Astrocyte (in vitro differentiated cells and primary cell): Measurements from ENCODE around the gene ARID4B. TPM values are rescaled to one million over a fixed set of nuclear protein-coding genes. Genes with fewer than 3 reads are reported as not detected.

Source experiments
- DNase-seq: peaks from one replicate; pipeline ENCODE4 v3.0.0-alpha.2; 2010; ENCODE audit warnings: low read depth
- FAIRE-seq: peaks from 2 replicates; lab custom pipeline; 2011; peaks lifted over from hg19 to GRCh38; lab: Jason Lieb, UNC
- H2AFZ ChIP-seq: 2 replicates; pipeline ENCODE4 v1.6.0; 2012; ENCODE audit warnings: low read depth, low read length, inconsistent platforms
- H3K27ac ChIP-seq: 2 replicates; pipeline ENCODE4 v1.5.1; 2011; ENCODE audit warnings: low read depth, low read length, inconsistent platforms
- H3K27me3 ChIP-seq: 2 replicates; pipeline ENCODE4 v1.6.0; 2011; ENCODE audit warnings: low read length, inconsistent platforms; ENCODE audit not compliant: insufficient read depth
- H3K36me3 ChIP-seq: 2 replicates; pipeline ENCODE4 v1.5.1; 2011; ENCODE audit warnings: low read length, inconsistent platforms; ENCODE audit not compliant: insufficient read depth
- H3K4me1 ChIP-seq: 2 replicates; pipeline ENCODE4 v1.5.1; 2011; ENCODE audit warnings: low read length, inconsistent platforms; ENCODE audit not compliant: insufficient read depth
- H3K4me2 ChIP-seq: 2 replicates; pipeline ENCODE4 v1.6.0; 2012; ENCODE audit warnings: low read length, inconsistent platforms
- H3K4me3 ChIP-seq: 2 replicates; pipeline ENCODE4 v1.5.1; 2011; ENCODE audit warnings: low read depth, mild to moderate bottlenecking, low read length, inconsistent platforms; ENCODE audit not compliant: insufficient read depth
- H3K79me2 ChIP-seq: 2 replicates; pipeline ENCODE4 v1.6.0; 2012; ENCODE audit warnings: mild to moderate bottlenecking, low read length, inconsistent platforms; ENCODE audit not compliant: insufficient read depth
- H3K9ac ChIP-seq: 2 replicates; pipeline ENCODE4 v1.6.0; 2012; ENCODE audit warnings: mild to moderate bottlenecking, low read length, inconsistent platforms
- H3K9me3 ChIP-seq: 2 replicates; pipeline ENCODE4 v1.5.1; 2012; ENCODE audit warnings: low read depth, mild to moderate bottlenecking, low read length, inconsistent platforms; ENCODE audit not compliant: insufficient read depth
- H4K20me1 ChIP-seq: 2 replicates; pipeline ENCODE4 v1.6.0; 2012; ENCODE audit warnings: low read length, inconsistent platforms; ENCODE audit not compliant: insufficient read depth
- H3K27ac Mint-ChIP-seq: one replicate; pipeline ENCODE4 v1.8.0; 2021; ENCODE audit warnings: mild to moderate bottlenecking, mixed read lengths; ENCODE audit not compliant: unreplicated experiment
- H3K27me3 Mint-ChIP-seq: one replicate; pipeline ENCODE4 v1.8.0; 2021; ENCODE audit warnings: low read depth, mixed read lengths; ENCODE audit not compliant: unreplicated experiment
- H3K36me3 Mint-ChIP-seq: one replicate; pipeline ENCODE4 v1.8.0; 2021; ENCODE audit warnings: low read depth, mixed read lengths; ENCODE audit not compliant: unreplicated experiment
- H3K4me1 Mint-ChIP-seq: one replicate; pipeline ENCODE4 v1.8.0; 2021; ENCODE audit warnings: low read depth, mixed read lengths; ENCODE audit not compliant: unreplicated experiment
- H3K4me3 Mint-ChIP-seq: one replicate; pipeline ENCODE4 v1.8.0; 2021; ENCODE audit warnings: mild to moderate bottlenecking, moderate library complexity, mixed read lengths; ENCODE audit not compliant: unreplicated experiment
- H3K9me3 Mint-ChIP-seq: one replicate; pipeline ENCODE4 v1.8.0; 2021; ENCODE audit warnings: mild to moderate bottlenecking, mixed read lengths; ENCODE audit not compliant: unreplicated experiment
- CTCF ChIP-seq: IDR thresholded peaks from 2 replicates; pipeline ENCODE4 v1.5.1; 2011; ENCODE audit warnings: low read depth, mild to moderate bottlenecking, inconsistent platforms, low read length, moderate library complexity; ENCODE audit not compliant: insufficient read depth
- EZH2 ChIP-seq: IDR thresholded peaks from 2 replicates; pipeline ENCODE4 v1.6.1; 2012; ENCODE audit warnings: mild to moderate bottlenecking, low read length, inconsistent platforms; ENCODE audit not compliant: insufficient read depth
- total RNA-seq: library from RNA; stranded (reverse); gene quantifications from 2 replicates; pipeline ENCODE4 v1.2.1, GENCODE V29; 2021

ARID4B gene
- total RNA-seq, 1 donor from 2014 or later, result 38.6 TPM

- Histone ChIP-seq H2AFZ (no peak overlapping the region), H3K4me2 (no peak overlapping the region), H3K4me3 (no peak overlapping the region), H3K79me2 (peaks cover 7% of the 10 kb centered on the region), H3K36me3 (peaks cover 46% of the 10 kb centered on the region), H3K9me3 (no peaks in the 10 kb centered on the region), H3K27me3 (no peaks in the 10 kb centered on the region), H3K4me1 (no peaks in the 10 kb centered on the region), H3K9ac (no peak overlapping the region), H3K27ac (no peak overlapping the region), H4K20me1 (peaks cover 15% of the 10 kb centered on the region)
- Mint-ChIP-seq H3K4me3 (no peak overlapping the region), H3K36me3 (peaks cover 30% of the 10 kb centered on the region), H3K27me3 (no peaks in the 10 kb centered on the region), H3K4me1 (peaks cover 13% of the 10 kb centered on the region), H3K27ac (no peak overlapping the region), H3K9me3 (peaks cover 2% of the 10 kb centered on the region)
- FAIRE-seq, result no peak
- DNase-seq, result no peak
- TF ChIP-seq CTCF (no peak), EZH2 (no peak)
These were observed 193.8 kb downstream of the ARID4B start for GRCh38 chr1:235134171-235134570.

GRCh38 chr1:235133086-235133485 is 194.9 kb downstream of the ARID4B start:
- FAIRE-seq, result no peak
- Histone ChIP-seq H3K4me1 (no peaks in the 10 kb centered on the region), H3K79me2 (peaks cover 9% of the 10 kb centered on the region), H3K4me2 (no peak overlapping the region), H3K36me3 (peaks cover 41% of the 10 kb centered on the region), H2AFZ (no peak overlapping the region), H3K9ac (no peak overlapping the region), H3K9me3 (no peaks in the 10 kb centered on the region), H3K4me3 (no peak overlapping the region), H3K27ac (no peak overlapping the region), H4K20me1 (peaks cover 7% of the 10 kb centered on the region), H3K27me3 (no peaks in the 10 kb centered on the region)
- Mint-ChIP-seq H3K4me1 (peaks cover 8% of the 10 kb centered on the region), H3K36me3 (peaks cover 30% of the 10 kb centered on the region), H3K27ac (no peak overlapping the region), H3K9me3 (peaks cover 2% of the 10 kb centered on the region), H3K4me3 (no peak overlapping the region), H3K27me3 (no peaks in the 10 kb centered on the region)
- TF ChIP-seq CTCF, result no peak
- no peak for TF ChIP-seq EZH2
- no peak for DNase-seq

DNA sequence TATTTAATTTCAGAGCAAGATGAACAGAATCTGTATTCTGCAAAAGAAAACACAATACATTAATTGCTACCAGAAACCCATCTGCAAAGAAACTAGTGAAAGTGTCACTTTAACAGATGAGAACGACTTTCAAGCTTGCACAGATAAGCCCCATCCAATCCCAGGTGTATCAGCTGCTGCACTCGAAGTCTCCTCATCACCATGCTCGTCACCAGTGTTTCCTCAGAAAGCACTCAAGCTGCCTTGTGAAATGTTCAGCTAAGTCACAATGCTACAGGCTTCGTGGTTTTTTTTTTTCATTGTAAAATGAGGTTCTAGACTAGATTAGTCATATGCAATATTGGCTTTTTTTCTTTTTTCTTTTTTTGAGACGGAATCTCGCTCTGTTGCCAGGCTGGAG is 196.0 kb downstream of the ARID4B start:
- peaks cover 21% of the 10 kb centered on the region for H3K79me2 ChIP-seq
- Mint-ChIP-seq H3K36me3 (peaks cover 22% of the 10 kb centered on the region), H3K9me3 (peaks cover 2% of the 10 kb centered on the region), H3K27ac (no peak overlapping the region), H3K4me1 (peaks cover 9% of the 10 kb centered on the region), H3K4me3 (no peak overlapping the region), H3K27me3 (no peaks in the 10 kb centered on the region)
- no peak overlapping the region for H3K27ac ChIP-seq
- DNase-seq (no peak), FAIRE-seq (no peak)
- peaks cover 2% of the 10 kb centered on the region for H3K4me1 ChIP-seq
- H3K36me3 ChIP-seq, result peaks cover 32% of the 10 kb centered on the region
- H3K27me3 ChIP-seq, result no peaks in the 10 kb centered on the region
- H3K4me2 ChIP-seq, result no peak overlapping the region
- TF ChIP-seq CTCF (no peak), EZH2 (no peak)
- no peaks in the 10 kb centered on the region for H3K9me3 ChIP-seq
- H2AFZ ChIP-seq, result no peak overlapping the region
- no peak overlapping the region for H3K4me3 ChIP-seq
- H4K20me1 ChIP-seq, result peaks cover 18% of the 10 kb centered on the region
- no peak overlapping the region for H3K9ac ChIP-seq
